NCI-H345 (cell line): Measurements from ENCODE around the gene VPS33A.
A peak's percentile ranks its signal among the peaks of the same experiment; 100 is the strongest.
"Not testable (repeated sequence)": the region's sequence is repeated elsewhere in the genome, so short reads cannot be mapped to it uniquely, and the experiment has no call there.

Experiments used
- DNase-seq: peaks from one replicate; lab custom pipeline; 2025; lab: John Stamatoyannopoulos, UW

Gene VPS33A

GRCh38 chr12:122204167-122205052, 61.9 kb downstream of the VPS33A start:
- DNase-seq: no peak

DNA sequence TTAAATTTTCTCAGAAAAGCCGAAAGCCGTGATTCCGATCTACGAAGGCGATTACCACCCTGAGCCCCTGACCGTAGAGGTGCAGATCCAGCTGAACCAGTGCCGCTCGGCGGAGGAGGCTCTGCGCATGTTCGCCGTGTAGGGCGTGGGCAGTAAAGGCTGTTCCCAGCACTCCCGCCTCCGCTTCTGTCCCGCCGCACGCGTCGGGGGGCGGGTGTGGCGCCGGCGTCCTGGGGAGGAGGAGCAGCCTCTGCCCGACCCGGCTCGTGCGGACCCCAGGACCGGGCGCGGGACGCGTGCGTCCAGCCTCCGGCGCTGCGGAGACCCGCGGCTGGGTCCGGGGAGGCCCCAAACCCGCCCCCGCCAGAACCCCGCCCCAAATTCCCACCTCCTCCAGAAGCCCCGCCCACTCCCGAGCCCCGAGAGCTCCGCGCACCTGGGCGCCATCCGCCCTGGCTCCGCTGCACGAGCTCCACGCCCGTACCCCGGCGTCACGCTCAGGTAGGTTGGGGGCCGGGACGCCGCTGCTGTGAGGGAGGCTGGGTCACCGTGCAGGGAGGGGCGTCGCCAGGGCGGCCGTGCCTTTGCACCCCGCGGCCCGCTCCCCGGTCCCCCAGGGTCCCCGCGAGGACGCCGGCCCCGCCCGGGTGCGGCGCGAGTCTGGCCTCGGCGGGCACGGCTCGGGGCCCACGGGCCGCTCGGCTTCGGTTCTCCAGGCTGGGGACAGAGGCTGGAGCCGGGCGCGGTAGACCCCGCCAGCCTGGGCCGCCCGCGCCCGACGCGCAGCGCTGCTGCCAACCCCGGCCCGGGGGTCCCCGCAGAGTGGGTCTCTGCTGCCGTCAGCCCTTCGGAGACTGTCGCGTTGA, 62.8 kb downstream of the VPS33A start, which contains the start of gene B3GNT4:
Gene B3GNT4, plus strand, starts transcription at position 409 of the 866 bp plus-strand sequence. CDS start 910 bp downstream, outside the sequence.
- peak; percentile 71 for DNase-seq

DNA sequence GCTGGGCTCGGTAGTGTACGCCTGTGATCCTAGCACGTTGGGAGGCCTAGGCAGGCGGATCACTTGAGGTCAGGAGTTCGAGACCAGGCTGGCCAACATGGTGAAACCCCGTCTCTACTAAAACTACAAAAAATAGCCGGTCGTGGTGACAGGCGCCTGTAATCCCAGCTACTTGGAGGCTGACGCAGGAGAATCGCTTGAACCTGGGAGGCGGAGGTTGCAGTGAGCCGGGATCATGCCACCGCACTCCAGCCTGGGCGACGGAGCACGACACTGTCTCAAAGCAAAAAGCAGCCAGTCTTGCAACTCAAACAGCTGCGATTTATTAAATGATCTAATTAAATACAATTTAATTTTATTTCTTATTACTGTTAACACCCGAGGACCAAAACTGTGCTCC, 63.5 kb downstream of the VPS33A start:
- not testable (repeated sequence) for DNase-seq

DNA sequence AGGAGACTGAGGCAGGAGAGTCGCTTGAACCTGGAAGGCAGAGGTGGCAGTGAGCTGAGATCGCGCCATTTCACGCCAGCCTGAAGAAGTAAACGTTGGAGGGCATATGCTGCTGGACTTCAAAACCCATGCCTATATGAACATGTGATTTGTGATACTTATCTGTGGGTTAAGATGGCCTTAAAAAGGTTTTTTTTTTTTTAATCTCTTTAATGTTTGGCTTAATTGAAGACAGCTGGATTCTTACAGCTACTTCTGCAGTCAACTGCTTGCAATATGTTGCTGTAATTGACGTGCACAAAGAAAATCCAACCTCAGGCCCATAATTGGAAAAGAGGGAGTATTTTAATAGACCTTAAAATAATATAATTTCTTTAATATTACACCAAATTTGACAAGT, 64.3 kb downstream of the VPS33A start:
- DNase-seq: no peak

DNA sequence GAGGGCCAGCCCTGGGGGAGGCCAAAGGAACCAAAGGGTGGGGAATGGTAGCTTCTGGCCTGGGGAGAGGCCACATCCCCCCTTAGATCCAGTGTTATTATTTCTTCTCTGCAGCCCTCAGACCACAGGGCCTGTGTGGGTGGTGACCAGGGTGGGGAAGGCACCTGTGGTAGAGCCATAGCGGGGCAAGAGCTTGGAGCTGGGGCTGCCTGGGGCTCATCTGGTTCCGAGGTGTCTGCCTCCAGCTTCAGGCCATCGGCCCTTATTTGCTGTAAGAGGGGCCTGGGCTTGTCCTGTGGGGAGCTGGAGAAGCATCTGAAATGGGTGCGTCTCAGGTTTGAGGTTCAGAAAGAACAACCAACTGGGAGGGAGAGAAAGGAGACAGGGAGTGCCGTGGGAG, 64.9 kb downstream of the VPS33A start:
- DNase-seq: no peak

DNA sequence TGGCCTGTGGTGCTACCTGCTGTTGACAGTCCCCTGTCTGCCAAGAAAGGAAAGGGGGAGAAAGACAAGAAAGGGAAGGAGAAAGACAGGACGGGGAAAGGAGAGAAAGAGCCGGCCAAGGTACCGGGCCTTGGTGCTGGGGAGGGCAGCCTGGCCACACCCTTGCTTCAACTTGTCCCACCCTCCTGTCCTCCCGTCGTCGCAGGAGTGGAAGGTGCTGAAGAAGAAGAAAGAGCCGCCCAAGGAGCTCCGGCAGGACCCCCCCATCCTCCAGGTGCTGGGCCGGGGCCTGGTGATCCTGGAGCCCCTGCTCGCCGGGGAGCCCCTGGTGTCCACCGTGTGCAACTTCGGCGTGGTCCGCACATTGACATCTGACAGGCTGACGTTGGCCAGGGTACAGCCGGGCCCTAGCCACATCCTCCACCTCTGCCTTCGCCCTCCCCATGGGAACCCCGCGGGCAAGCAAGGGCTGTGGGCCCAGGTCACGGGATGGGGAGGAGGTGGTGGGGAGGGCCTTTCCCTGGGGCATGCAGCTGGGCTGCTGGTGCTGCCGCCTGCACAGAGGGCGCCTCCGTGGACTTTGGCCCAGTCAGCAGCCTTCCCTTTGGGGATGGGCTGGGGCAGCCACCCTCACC, 65.6 kb downstream of the VPS33A start:
- no peak for DNase-seq

- no peak for DNase-seq
Observed at GRCh38 chr12:122199484-122200355, 66.6 kb downstream of the VPS33A start.

DNA sequence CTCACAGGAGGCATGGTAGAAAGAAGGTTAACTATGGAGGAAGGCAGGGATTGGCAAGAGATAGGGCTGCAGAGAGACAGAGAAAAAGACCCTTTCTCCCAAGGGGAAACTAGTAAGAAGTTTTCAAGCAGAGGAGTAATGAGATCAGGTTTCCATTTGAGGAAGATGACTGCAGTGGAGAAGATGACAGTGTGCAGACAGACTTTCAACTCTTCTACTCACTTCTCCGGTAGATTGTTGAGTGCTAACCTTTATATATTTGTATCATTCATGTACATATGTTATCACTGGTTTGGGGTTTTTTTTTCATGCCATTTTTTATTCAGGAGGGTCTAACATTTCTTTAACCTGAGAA, 68.7 kb downstream of the VPS33A start:
- no peak for DNase-seq

DNA sequence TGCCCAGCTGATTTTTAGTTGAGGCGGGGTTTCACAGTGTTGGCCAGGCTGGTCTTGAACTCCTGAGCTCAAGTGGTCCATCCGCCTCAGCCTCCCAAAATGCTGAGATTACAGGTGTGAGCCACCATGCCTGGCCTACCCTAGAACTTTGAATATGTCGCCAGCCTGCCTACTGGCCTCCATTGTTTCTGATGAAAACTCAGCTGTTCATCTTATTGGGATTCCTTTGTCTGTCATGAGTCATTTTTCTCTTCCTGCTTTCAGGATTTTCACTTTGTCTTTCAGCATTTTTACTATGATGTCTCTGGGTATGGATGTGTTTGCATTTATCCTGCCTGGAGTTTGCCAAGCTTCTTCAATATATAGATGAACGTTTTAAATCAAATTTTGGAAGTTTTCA, 70.9 kb downstream of the VPS33A start:
- no peak for DNase-seq

- DNase-seq: no peak
Observed at GRCh38 chr12:122194804-122195203, 71.5 kb downstream of the VPS33A start.

DNA sequence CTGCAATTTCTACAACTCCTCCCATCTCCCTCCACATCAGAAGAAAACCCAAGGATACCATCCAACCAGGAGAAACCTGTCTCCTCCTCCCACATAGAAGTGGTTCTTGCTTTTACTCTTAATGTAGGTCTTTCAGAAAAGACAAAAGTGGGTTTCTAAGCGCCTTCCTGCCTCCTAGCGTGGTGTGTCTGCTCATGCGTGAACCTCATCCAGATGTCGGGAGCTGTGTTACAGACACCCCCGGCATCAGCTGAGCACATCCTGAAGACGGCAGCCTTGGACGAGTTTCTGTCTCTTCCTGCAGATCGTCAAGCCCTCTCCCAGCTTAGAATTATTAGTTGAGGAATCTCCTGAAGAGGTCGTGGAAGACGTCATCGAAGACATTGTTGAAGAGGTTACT, 73.9 kb downstream of the VPS33A start:
- no peak for DNase-seq

DNA sequence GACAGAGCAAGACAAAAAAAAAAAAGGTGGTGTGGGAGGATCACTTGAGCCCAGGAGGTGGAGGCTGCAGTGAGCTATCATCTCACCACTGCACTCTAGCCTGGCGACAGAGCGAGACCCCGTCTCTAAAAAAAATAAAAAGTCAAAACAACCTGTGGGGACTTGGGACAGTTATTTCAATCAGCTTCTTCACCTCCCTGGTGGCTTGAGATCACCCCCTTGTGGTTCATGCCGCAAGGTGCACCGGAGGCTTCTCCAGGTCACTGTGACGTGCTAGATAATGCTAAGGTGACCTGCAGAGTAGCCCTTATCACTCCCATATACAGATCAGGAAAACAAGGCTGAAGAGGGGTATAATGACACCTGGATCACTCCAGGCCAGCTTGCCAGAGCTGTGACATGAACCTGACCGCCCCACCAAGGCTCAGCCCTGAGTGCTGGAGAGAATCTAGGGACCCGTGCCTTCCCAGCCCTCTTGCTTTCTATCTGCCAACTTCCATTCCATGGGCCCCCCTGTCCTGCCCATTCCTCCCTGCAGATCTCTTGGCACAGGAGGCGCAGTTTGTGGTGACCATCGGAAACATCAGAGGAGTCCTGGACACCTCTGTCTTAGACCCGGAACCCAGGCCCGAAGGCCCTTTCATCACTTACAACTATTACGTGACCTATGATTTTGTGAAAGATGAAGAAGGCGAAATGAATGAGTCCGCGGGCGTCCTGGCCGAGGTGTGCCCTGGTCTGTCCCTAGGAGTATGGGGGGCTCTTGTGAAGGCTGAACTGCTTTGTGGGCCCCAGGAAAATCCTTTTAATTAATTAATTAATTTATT, 75.2 kb downstream of the VPS33A start:
- peak; percentile 40 for DNase-seq

- no peak for DNase-seq
Observed at GRCh38 chr12:122189626-122190475, 76.4 kb downstream of the VPS33A start.

GRCh38 chr12:122187466-122187865, 78.8 kb downstream of the VPS33A start:
- no peak for DNase-seq

DNA sequence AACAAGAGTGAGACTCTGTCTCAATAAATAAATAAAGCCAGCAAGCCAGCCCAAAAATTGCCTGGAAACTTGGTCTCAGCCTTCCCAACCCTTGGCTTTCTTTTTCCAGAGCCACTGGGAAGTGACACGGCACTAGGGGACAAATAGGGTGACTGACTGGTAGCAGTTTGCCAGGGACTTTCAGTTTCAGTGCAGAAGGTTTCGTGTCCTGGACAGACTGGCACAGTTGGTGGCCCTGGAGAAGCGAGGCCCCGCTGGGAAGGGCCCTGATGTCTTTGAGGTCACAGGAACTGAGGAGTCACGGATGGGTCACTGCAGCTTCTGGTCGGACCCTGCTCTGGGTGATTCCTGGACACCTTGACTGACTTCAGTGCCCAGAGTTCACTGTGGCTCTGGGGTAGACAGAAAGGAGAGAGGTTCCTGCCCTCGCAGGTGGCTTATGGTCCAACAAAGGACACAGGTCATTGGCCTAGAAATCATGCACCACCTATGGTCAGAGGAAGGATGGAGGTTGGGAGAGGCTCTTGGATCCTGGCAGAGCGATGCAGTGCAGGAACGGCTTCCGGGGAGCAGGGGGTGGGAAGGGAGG, 80.7 kb downstream of the VPS33A start:
- DNase-seq: no peak

- no peak for DNase-seq
Observed at GRCh38 chr12:122185079-122185478, 81.2 kb downstream of the VPS33A start.

DNA sequence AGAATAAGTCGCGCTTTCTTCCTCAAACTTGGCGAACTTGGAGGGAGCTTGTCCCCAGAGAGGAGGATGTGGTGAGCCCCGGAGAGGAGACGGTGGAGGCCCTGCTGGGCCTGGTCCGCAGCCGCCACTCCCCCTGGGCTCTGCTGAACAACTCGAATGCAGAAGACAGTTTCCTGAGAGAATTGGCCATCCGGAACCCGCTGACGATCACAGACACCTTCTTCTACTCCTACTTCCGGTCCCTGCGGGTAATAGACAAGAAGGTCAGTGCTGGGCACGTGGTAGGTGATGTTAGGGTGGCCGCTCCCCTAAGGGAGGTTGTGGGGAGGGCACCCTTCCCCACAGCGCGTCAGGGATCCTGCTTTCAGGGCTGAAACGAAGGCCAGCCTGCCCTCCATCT, 81.8 kb downstream of the VPS33A start:
- DNase-seq: no peak

- no peak for DNase-seq
Observed at GRCh38 chr12:122183588-122183940, 82.7 kb downstream of the VPS33A start.

- peak; percentile 12 for DNase-seq
Observed at GRCh38 chr12:122182887-122183587, 83.3 kb downstream of the VPS33A start, which contains the start of gene LRRC43. LRRC43 (plus strand) TSS chr12:122183123; CDS start chr12:122183145, 22 bp downstream.
